ENCODE measurements around the gene GPX4.

- no peak for TF ChIP-seq CTCF (IDR thresholded peaks at IDR 0.05; ENCODE audit: low read depth, low read length)
- no peak for TF ChIP-seq EZH2phosphoT487 (IDR thresholded peaks at IDR 0.05; ENCODE audit: low read depth)
Measured at GRCh38 chr19:1085053-1085658, 18.6 kb upstream of the GPX4 start.
